Measurements from ENCODE around the gene LILRA1.
"Not testable (repeated sequence)": the region's sequence is repeated elsewhere in the genome, so short reads cannot be mapped to it uniquely, and the experiment has no call there.

LILRA1 gene

DNA sequence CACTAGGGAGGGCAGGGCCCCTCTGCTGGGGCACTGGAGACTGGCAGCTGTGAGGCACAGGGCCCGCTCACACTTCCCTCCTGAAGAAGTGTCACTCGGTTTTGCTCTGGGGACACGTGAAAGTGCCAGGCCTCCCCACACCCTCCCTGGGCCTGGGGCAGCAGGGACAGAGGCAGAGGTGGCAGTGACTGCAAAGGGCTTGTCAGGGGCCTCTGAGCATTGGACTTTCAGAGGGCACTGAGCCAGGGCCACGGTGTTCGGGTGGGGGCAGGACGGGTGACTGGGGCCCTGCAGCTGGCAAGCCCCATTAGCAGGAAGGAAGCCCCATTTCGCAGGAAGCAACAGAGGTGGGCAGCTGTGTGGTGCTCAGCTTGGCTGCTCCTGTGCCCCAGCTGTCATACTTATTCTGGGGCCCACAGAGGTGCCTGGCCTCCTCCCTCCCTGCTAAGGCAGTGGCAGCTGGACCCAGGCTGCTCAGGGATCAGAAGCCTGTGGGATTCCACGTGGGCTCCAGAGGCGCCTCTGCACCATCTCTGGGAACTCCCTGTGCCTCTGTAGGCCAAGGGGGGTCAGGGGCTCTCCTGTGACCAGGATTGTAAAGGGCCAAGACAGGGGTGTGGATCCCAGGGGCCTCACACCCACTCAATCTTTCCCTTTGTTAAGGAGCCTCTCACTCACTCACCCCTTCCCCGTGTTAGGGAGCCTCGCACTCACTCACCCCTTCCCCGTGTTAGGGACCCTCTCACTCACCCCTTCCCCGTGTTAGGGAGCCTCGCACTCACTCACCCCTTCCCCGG lies 31.7 kb downstream of the LILRA1 start:
- DNase-seq (ENCODE audit: low spot score) = not testable (repeated sequence)

DNA sequence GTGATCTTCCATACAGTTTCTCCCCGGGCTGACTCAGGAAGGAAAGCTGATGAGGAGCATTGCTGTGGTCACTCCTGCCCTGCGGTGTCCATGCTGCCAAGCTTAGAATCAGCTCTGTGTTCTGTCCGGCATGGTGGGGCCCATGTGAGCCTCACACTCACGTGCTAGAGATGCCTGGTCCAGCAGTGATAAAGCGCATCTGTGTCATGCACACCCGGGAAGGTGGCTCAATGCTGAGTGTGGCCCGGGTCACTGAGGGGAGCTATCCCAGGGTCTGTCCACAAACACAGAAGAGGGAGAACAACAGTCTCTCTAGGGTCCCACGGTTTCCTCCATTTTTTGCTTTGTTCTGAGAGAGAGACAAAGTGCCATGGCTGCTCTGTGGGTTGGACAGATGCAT lies 33.3 kb downstream of the LILRA1 start:
- DNase-seq (ENCODE audit: low spot score) = no peak

DNA sequence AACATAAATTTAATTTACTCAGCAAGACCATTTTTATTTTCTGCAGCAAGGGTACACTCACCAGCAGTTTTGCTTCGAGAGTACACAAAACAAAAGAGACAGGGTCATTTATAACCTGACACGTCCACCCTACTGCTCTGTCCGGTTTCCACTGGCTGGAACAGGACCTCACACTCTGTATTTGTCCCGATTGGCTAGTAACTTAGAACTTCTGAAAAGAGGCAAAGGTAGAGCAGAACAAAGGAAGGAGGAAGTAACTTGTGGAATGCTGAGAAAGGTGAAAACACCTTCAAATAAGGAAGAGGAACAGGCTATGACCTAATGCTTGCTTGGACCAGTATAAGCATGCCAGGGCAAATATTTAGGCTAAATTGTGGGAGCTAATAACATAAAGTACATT lies 34.5 kb downstream of the LILRA1 start:
- not testable (repeated sequence) for DNase-seq (ENCODE audit: low spot score)

DNA sequence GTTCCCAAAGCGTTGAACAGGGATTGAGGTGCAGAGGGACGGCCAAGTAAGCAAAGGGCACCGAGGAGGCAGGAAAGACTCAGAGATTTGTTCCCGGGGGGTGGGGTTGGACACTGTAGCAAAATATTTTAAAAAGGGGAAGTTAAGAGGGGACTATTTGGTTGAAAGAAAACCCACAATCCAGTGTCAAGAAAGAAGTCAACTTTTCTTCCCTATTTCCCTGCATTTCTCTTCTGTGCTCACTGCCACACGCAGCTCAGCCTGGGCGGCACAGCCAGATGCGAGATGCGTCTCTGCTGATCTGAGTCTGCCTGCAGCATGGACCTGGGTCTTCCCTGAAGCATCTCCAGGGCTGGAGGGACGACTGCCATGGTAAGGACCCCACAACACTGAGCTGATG lies 36.8 kb downstream of the LILRA1 start, which contains the start of gene LILRB1:
Gene LILRB1 (plus strand): TSS at position 223 of the 400 bp plus-strand sequence. CDS start 590 bp downstream, outside the sequence.
- not testable (repeated sequence) for DNase-seq (ENCODE audit: low spot score)

DNA sequence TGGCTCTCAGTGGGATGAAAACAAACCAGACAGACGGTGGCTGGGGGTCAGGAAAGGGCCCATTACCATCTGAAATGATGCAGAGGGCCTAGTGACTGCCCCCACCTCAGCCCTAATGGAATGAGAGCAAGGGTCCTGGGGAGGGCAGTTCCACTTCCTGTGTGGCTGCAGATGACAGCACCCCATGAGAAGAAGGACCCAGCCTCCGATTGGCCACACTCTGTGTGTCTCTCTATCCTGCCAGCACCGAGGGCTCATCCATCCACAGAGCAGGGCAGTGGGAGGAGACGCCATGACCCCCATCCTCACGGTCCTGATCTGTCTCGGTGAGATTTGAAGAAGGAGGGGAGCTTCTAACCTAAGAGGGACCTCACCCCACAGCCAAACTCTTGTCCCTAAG lies 37.4 kb downstream of the LILRA1 start:
- DNase-seq (ENCODE audit: low spot score) = no peak

DNA sequence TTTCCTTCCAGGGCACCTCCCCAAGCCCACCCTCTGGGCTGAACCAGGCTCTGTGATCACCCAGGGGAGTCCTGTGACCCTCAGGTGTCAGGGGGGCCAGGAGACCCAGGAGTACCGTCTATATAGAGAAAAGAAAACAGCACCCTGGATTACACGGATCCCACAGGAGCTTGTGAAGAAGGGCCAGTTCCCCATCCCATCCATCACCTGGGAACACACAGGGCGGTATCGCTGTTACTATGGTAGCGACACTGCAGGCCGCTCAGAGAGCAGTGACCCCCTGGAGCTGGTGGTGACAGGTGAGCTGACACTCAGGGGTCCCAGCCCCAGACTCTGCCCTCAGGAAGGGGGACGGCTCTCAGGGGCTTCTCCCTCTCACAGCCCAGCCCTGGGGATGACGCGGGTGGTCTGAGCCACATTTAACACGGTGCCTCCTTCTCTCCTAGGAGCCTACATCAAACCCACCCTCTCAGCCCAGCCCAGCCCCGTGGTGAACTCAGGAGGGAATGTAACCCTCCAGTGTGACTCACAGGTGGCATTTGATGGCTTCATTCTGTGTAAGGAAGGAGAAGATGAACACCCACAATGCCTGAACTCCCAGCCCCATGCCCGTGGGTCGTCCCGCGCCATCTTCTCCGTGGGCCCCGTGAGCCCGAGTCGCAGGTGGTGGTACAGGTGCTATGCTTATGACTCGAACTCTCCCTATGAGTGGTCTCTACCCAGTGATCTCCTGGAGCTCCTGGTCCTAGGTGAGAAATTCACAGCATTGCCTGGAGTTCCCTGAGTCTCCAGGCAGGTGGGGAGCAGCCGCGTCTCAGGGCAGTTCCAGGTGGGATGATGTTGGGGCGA lies 38.3 kb downstream of the LILRA1 start:
- not testable (repeated sequence) for DNase-seq (ENCODE audit: low spot score)

DNA sequence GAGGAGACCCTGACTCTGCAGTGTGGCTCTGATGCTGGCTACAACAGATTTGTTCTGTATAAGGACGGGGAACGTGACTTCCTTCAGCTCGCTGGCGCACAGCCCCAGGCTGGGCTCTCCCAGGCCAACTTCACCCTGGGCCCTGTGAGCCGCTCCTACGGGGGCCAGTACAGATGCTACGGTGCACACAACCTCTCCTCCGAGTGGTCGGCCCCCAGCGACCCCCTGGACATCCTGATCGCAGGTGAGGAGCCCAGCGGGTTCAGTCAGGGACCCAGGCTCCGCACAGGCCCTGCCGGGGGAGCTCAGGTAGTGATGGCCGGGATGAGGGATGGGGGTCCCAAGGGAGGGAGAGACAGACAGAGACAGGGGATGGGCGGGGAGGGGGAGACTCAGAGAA lies 39.1 kb downstream of the LILRA1 start:
- DNase-seq (ENCODE audit: low spot score) = not testable (repeated sequence)

DNA sequence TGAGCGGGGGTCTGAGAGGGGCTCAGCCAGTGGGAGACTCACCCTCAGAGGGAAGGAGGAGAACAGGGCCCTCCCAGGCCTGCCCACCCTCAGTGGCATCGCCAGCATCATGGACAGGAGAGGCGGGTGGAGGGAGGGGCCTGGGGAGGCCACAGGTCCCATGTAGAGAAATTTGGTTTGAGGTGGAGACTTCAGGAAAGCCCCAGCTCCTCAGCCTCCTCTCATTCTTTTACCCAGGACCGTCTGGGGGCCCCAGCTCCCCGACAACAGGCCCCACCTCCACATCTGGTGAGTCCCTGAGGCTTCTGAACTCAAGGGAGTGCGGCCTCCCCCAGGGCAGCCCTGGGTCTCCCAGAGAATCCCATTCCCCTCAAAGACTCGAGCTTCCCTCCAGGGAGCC lies 40.0 kb downstream of the LILRA1 start:
- DNase-seq (ENCODE audit: low spot score) = no peak

DNA sequence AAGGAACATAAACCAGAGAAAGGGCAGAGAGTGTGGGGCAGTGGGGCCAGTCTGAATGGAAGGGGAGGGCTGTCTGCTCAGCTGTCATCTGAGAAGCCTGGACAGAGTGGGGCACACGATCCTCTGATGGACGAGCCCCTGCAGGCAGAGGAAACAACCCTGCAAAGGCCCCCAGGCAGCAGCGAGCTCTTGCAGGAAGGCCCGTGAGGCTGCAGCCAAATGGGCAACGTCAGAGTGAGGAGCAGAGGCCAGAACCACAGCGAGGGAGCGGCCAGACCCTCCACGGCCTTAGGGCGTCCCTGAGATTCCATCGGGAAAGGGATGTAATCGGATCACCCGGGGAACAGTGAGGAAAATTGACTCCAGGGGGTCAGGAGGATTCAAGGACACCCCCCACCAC lies 42.6 kb downstream of the LILRA1 start:
- DNase-seq (ENCODE audit: low spot score) = not testable (repeated sequence)

DNA sequence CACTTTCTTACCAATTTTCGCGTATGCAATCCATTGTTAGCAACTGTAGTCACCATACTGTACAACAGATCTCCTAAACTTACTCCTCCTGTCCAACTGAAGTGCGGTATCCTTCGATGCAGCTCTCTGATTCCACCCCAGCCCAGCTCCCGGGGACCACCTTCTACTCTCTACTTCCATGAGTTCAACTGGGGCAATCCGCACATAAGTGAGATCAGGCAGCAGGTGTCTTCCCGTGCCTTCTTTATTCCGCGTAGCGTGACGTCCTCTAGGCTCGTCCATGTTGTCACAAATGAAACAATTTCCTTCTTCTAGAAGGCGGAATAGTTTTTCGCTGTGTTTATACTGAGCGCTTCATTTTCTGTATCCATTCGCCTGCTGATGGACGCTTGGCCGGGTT lies 45.3 kb downstream of the LILRA1 start:
- DNase-seq (ENCODE audit: low spot score) = no peak

DNA sequence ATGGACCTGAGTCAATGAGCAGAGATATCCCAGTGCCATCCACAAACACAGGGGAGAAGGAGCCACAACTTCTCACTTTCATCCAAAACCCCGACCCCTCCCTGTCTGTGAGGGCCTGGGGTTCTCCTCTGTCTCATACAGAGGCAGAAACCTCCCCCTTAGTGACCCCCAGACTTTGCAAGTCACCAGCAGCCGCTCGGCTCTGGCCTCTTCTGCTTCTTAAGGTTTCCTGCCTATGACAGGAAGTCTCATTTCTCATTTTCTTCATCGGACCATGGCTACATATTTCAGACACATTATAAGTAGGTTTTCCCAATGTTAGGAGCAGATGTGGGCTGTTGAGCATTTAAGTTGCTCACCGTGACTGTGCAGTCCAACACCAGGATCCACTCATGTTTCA lies 49.5 kb downstream of the LILRA1 start:
- DNase-seq (ENCODE audit: low spot score) = not testable (repeated sequence)

DNA sequence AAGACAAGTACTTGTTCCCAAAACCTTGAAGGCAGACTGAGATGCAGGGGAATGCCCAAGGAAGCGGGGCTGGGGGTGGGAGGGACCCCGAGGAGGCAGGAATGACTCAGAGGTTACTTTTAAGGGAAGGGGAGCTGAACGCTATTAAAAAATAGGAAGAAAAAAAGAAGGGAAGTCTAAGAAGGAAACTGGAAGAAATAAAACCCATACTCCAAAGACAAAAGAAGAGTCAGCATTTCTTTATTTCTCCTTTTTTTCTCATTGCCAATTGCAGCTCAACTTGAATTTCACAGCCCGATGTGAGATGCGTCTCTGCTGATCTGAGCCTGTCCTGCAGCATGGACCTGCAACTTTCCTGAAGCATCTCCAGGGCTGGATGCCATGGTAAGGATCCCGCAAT lies 50.2 kb downstream of the LILRA1 start:
- not testable (repeated sequence) for DNase-seq (ENCODE audit: low spot score)

DNA sequence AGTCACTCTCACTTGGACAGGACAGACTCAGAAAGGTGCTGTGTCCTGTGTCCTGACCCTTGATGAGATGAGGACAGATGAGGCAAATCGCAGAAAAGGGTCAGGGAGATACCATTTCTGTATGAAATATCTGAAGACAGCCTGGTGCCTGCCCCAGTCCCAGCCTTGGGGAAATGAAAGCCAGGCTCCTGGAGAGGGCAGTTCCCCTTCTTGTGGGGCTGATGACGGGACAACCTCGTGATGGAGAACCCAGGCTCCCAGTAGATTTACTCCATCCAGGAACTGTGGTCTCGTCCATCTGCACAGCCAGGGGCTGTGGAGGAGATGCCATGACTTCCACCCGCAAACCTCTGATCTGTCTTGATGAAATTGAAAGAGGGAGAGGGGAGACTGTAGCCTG lies 50.6 kb downstream of the LILRA1 start:
- DNase-seq (ENCODE audit: low spot score) = no peak

DNA sequence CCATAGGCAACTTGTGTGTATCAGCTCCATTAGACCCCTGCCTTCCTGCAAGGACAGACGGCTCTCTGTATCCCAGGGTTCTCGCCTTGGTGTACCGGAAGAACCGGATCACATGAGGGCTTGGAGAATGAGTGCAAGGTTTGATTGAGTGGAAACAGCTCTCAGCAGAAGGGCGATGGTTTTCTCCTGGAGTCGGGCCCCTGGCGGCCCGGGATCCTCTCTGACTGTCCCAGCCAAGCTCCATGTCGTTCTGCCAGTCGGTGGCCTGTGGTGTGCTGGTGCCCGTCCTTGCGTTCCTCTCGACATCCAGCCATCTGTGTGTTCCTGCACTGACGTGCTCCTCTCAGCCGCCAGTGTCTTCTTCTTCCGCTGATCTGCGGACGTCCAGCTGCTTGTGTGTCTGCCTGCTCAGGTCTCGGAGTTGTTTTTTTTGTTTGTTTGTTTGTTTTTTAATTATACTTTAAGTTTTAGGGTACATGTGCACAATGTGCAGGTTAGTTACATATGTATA lies 53.0 kb downstream of the LILRA1 start:
- DNase-seq (ENCODE audit: low spot score) = no peak

DNA sequence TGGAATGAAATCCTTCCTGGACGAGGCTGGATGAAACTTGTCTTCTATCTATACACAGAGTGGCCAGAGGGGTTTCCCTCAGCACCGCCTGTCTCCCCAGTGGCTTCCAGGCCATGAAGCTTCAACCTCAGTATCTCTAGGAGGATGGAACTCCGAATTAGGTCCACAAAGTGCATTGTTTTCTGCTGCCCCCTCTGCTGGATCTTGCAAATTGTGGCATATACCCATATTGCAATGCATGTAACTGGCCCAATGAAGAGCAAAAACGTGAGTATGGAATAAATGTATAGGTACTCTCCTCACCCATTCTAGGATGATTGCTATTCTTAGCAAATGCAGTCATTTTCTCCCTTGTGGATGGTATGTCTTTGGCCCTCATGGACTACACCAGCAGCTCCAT lies 54.7 kb downstream of the LILRA1 start:
- no peak for DNase-seq (ENCODE audit: low spot score)

DNA sequence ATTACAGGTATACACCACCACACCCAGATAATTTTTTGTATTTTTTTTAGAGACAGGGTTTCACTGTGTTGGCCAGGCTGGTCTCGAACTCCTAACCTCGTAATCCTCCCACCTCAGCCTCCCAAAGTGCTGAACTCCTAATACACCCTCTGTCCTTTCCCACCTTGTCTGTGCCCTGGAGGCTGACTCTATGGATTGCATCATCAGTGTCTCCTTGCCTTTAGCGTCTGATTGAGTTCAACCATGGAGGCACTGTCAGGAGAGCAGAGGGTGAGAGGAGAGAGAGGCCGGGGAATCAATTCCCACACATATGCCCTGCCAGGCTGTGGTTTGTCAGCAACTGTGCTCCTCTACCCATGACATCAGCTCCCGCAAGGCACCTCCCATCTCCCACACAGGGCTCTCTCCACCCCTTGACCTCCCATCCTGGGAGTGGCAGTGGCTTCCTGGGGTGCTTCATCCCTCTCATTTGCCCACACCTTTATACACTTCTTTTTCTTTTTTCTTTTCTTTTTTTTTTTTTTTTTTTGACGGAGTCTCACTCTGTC lies 56.8 kb downstream of the LILRA1 start:
- no peak for DNase-seq (ENCODE audit: low spot score)
